ENCODE measurements around the gene CA12. TPM values are rescaled to one million over a fixed set of nuclear protein-coding genes. Genes with fewer than 3 reads are reported as not detected.

Gene CA12
- total RNA-seq, 1 experiment from 2014 or later = 19.8 TPM

- no peak overlapping the region for H3K27ac ChIP-seq (ENCODE audit: low read length)
- no peaks in the 10 kb centered on the region for H3K27me3 ChIP-seq (ENCODE audit: low read length)
- H3K9ac ChIP-seq (ENCODE audit: low read length) = no peak overlapping the region
- H3K4me3 ChIP-seq (ENCODE audit: low read length) = no peak overlapping the region
- no TSS peak for BruUV-seq (replicated peaks)
- DNase-seq (no peak), ATAC-seq (no peak)
- H3F3A ChIP-seq (ENCODE audit: low read length, unreplicated experiment) = no peaks in the 10 kb centered on the region
- POLR2A ChIA-PET (ENCODE audit: unreplicated experiment) = no interaction called here
- TF ChIP-seq EZH2phosphoT487 (IDR thresholded peaks at IDR 0.05; ENCODE audit: borderline replicate concordance, low read length) (no peak), EZH2 (IDR thresholded peaks at IDR 0.05; ENCODE audit: low read length, unreplicated experiment) (no peak), CTCF (conservative IDR thresholded peaks at IDR 0.05; ENCODE audit: low read depth, low read length) (no peak)
- no peaks in the 10 kb centered on the region for H3K9me2 ChIP-seq (replicated peaks; ENCODE audit: low read length)
- no peak overlapping the region for H3K4me2 ChIP-seq (ENCODE audit: low read length)
- H4K20me1 ChIP-seq (ENCODE audit: low read length) = no peaks in the 10 kb centered on the region
- no peak overlapping the region for H2AFZ ChIP-seq (ENCODE audit: low read length)
- no peaks in the 10 kb centered on the region for H3K36me3 ChIP-seq (ENCODE audit: low read depth, low read length)
- H3K9me3 ChIP-seq (ENCODE audit: low read length) = no peaks in the 10 kb centered on the region
- no peaks in the 10 kb centered on the region for H3K4me1 ChIP-seq (ENCODE audit: insufficient read depth, low read length)
- intact Hi-C loops (cut with micrococcal nuclease) = no loop called here
- CTCF ChIA-PET = no interaction called here
- no peaks in the 10 kb centered on the region for H3K79me2 ChIP-seq (ENCODE audit: low read length)
Measured at GRCh38 chr15:63299943-63300575, 81.6 kb downstream of the CA12 start.

- DNase-seq = no peak
- Histone ChIP-seq H3K27me3 (ENCODE audit: low read length) (no peaks in the 10 kb centered on the region), H3K4me2 (ENCODE audit: low read length) (no peak overlapping the region), H4K20me1 (ENCODE audit: low read length) (no peaks in the 10 kb centered on the region), H3K27ac (ENCODE audit: low read length) (no peak overlapping the region), H3K79me2 (ENCODE audit: low read length) (no peaks in the 10 kb centered on the region), H3K9me3 (ENCODE audit: low read length) (no peaks in the 10 kb centered on the region), H3F3A (ENCODE audit: low read length, unreplicated experiment) (no peaks in the 10 kb centered on the region), H3K9me2 (replicated peaks; ENCODE audit: low read length) (no peaks in the 10 kb centered on the region), H3K36me3 (ENCODE audit: low read depth, low read length) (no peaks in the 10 kb centered on the region), H3K4me3 (ENCODE audit: low read length) (no peak overlapping the region), H2AFZ (ENCODE audit: low read length) (no peak overlapping the region), H3K4me1 (ENCODE audit: insufficient read depth, low read length) (peaks cover 5% of the 10 kb centered on the region; the same call in 1 of the 2 replicates), H3K9ac (ENCODE audit: low read length) (no peak overlapping the region)
- POLR2A ChIA-PET (ENCODE audit: unreplicated experiment) = no interaction called here
- intact Hi-C loops (cut with micrococcal nuclease) = no loop called here
- CTCF ChIA-PET = no interaction called here
- ATAC-seq = no peak
- no peak for TF ChIP-seq EZH2phosphoT487 (IDR thresholded peaks at IDR 0.05; ENCODE audit: borderline replicate concordance, low read length)
- no peak for TF ChIP-seq CTCF (conservative IDR thresholded peaks at IDR 0.05; ENCODE audit: low read depth, low read length)
- TF ChIP-seq EZH2 (IDR thresholded peaks at IDR 0.05; ENCODE audit: low read length, unreplicated experiment) = no peak
- BruUV-seq (replicated peaks) = no TSS peak
Measured at GRCh38 chr15:63296195-63296594, 85.5 kb downstream of the CA12 start.

- no peak overlapping the region for H3K4me3 ChIP-seq (ENCODE audit: low read length)
- no peaks in the 10 kb centered on the region for H3K36me3 ChIP-seq (ENCODE audit: low read depth, low read length)
- H2AFZ ChIP-seq (ENCODE audit: low read length) = no peak overlapping the region
- H4K20me1 ChIP-seq (ENCODE audit: low read length) = no peaks in the 10 kb centered on the region
- ATAC-seq = no peak
- no TSS peak for BruUV-seq (replicated peaks)
- no peaks in the 10 kb centered on the region for H3F3A ChIP-seq (ENCODE audit: low read length, unreplicated experiment)
- H3K4me1 ChIP-seq (ENCODE audit: insufficient read depth, low read length) = peaks cover 5% of the 10 kb centered on the region; the same call in 1 of the 2 replicates
- H3K27ac ChIP-seq (ENCODE audit: low read length) = no peak overlapping the region
- DNase-seq = no peak
- CTCF ChIA-PET = no interaction called here
- no peak overlapping the region for H3K9ac ChIP-seq (ENCODE audit: low read length)
- no peak for TF ChIP-seq EZH2 (IDR thresholded peaks at IDR 0.05; ENCODE audit: low read length, unreplicated experiment)
- no peak for TF ChIP-seq CTCF (conservative IDR thresholded peaks at IDR 0.05; ENCODE audit: low read depth, low read length)
- no peak for TF ChIP-seq EZH2phosphoT487 (IDR thresholded peaks at IDR 0.05; ENCODE audit: borderline replicate concordance, low read length)
- POLR2A ChIA-PET (ENCODE audit: unreplicated experiment) = no interaction called here
- intact Hi-C loops (cut with micrococcal nuclease) = no loop called here
- no peaks in the 10 kb centered on the region for H3K9me2 ChIP-seq (replicated peaks; ENCODE audit: low read length)
- no peak overlapping the region for H3K4me2 ChIP-seq (ENCODE audit: low read length)
- no peaks in the 10 kb centered on the region for H3K27me3 ChIP-seq (ENCODE audit: low read length)
- no peaks in the 10 kb centered on the region for H3K9me3 ChIP-seq (ENCODE audit: low read length)
- no peaks in the 10 kb centered on the region for H3K79me2 ChIP-seq (ENCODE audit: low read length)
Measured at GRCh38 chr15:63295341-63295740, 86.3 kb downstream of the CA12 start.

Data from PC-3 (cell line).